Stimulated activated CD4-positive, alpha-beta T cell treated with anti-CD3 and anti-CD28 coated beads, Interleukin-15, amount 100 ng/mL, for 48 hours (primary cell): ENCODE measurements around the gene CDH22.

ENCODE experiments used
- DNase-seq, 2 donors: peaks; one replicate each; pipeline ENCODE4 v3.0.0-alpha.2; 2020; ENCODE audit warnings: low read depth in 2 of 2

CDH22 gene

DNA sequence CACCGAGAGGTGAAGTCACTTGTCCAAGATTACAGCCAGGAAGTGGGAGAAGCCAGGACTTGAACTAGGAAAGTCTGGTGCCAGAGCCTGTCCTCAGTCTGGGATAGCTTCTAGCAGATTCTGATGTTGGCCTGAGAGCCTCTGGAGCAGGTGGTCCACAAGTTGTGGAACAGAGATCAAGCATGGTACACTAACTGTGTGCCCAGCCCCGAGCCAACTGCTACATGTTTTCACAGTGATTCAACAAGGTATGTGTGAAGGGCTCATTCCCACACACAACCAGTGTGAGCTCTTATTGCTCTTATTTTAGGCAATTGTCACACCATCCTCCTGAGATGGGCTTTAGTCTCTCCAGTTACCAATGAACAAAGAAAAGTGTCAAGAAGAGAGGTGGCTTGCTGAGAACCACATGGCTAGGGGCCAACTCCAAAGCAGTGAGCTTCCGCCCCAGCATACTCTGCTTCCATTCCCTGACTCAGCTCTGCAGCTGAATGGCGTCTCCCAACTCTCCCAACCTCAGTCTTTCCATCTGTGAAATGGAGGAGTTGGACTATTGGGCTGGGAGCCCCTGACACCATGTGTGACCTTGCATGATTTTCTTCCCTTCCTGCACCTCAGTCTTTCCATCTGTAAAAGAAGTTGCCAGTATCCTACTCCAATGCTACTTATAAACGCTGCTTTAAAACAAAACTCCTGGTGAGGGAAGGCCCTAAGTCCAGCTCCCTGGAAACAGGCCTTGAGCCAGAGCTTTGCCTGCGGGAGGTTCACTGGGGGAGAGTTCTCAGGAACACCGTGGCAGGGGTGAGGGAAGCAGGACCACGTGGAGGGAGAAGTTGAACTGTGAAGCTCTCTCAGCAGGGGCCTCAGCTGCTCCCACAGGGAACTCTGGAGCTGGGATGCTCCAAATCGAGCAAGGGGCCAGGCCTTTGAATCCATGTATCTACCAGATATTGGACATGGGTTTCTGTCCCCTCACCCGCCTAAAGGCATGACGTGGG, 40.9 kb downstream of the CDH22 start:
- no peak for DNase-seq

DNA sequence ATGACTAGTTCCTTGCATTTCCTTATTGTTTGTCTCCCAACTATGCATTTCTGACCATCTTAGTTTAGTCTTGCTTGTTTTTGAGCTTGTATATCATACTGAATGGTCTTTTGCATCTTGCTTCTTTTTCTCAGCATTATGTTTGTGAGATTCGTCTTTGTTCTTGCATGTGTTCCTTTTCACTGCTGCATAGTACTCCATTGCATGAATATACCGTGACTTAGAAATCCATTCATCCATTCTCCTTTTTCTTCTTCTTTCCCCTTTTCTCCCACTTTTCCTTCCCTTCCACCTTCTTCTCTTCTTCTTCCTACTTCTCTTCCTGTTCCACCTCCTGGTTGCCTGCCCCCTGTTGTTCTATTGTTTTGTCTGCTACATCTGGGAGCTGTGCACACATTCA, 42.8 kb downstream of the CDH22 start:
- DNase-seq: no peak

DNA sequence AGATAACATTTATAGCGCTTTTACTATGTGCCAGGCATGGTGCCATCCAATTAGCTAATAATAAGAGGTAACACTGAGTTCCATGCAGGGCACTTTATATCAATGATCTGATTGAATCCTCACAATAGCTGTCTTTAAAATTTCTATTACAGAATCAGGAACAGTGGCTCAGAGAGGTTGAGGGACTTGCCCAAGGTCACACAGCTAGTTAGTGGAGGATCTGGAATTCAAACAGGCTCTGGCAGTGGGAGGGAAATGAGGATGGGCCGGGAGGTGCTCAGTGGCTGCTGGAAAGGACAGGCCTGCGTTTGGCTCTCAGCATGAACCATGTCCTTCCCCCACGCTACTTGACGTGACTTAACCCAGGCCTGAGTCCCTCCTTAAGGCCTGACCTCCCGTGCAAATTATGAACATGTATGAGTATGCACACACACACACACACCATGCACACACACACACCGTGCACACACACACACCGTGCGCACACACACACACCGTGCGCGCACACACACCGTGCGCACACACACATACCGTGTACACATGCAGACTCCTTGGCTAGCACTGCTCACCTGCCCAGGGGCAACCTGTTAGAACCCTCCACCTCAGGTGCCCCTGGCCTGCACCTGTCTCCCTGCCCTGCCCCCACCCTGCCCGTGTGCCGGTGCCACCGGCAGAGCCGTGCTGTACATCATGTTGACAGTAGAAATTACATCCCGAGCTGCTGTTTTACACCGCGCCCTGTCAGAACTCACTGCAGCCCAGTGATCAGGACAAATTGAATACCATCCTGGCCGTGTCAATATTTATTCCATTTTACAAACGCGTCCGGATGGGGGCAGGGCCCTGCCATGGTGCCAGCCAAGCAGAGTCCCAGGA, 43.7 kb downstream of the CDH22 start:
- no peak for DNase-seq

DNA sequence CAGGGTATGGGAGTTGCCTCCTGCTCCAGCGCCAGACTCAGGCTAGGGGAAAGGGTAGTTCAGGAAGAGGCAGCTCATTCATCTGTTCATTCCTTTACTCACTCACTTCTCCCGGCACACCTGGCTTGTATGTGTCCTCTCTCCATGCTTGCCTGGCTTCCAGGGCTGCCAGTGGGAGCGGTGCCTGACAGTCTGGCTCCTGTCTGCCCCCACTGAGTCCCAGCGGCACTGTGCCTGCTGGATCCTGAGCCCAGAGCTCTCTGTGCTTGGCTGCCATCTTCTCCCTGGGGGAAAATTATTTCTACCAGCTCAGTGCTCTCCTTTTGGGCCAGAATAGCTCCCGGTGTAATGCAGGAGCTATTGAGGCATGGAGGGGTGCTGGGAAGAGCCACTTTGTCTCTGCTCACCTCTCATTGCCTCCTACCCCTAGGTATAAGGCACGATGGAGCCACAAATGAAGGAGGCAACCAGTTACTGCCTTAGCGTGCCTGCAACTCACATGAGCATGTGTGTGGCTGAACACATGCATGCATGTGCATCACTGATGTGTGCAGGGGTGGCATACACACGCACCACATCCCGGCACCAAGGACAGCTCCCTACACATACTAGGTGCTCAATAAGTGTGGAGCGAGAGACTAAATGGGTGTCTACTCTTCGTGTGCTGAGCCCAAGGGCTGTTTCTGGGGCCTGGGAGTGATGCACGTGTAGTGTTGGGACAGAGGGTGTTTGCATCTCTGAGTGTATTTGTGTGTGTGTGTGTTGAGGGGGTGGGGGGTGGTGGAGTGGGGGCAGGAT, 46.6 kb downstream of the CDH22 start:
- no peak for DNase-seq

DNA sequence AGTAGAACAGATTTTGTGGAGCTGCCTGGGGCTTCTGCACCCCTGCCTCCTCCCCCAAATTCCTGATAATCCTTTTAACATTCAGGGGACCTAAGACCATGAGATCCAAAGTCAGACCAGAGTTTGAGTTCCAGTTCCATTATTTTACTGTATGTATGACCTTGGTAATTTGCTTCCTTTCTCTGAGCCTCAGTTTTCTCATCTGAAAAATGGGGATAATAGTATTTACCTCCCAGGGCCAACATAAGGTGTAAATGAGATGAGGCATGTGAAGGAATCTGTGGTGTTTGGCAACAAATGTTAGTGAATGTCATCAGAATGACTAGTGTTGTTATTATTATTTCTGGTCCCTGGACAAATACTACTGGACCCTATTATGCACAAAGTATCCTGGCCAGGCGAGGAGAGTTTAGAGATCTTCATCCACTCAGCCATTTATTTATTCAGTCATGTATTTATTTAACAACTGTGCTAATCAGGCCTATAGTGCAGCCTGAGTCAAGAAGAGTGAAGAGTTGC, 47.3 kb downstream of the CDH22 start:
- DNase-seq: no peak

DNA sequence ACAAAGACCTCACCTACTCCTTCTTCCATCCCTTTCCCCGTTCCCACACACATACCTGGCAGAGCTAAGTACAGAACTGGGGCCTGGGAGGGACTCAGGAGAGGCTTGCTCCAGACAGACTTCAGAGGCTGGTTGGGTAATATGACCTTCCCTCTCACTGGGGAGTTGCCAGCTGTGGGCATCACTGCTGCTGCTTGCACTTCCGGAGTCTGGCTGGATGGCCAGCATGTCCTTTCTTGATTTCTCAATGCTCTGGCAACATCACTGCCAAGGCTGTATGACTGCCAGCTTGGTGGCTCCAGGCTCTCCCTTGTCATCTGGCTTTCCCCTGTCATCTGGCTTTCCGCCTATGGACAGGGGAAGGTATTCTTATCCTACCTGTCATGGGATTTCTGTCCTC, 47.8 kb downstream of the CDH22 start:
- DNase-seq: no peak

DNA sequence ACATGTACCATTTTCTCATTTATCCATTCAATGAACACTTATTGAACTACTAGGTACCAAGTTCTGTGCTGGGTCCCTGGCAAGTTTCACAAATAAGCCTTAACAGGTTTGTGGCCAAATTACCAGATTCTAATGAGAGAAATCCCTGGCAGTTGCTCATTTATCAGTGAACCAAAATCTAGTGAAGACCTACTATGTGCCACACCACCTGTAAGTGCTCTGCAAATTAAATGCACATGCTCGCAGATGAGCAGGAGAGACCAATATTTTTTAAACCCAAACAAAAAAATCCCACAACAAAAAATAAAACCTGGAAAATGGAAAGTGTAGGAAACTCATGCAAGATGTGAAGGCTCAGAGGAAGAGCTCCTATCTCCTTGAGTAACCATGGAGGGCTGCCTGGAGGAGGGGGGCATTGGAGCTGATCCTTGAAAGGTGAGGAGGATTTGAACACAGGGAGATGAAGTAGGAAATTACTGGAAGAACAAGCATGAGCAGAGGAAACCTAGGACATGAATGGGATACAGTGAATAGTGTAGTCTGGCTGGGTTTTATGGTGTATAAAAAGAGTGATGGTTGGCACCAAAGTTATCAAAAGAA, 48.9 kb downstream of the CDH22 start:
- no peak for DNase-seq

DNA sequence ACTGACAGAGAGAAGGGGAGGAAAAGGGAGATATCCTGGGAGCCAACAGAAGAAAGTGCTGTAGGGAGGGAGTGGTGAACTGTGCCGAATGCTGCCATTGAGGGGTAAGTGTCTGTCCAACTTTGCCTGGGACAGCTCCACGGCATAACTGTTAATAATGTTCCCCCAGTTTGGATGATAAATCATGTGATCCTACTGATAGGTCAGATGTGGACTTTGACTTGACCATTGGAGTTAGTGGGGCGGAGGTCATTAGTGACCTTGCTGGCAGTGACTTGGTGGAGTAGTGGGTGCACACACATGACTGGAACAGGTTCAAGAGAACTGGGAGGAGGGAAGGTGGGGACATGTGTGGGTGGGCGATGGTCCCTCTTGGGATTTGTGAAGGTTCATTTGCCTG, 50.4 kb downstream of the CDH22 start:
- DNase-seq: no peak

DNA sequence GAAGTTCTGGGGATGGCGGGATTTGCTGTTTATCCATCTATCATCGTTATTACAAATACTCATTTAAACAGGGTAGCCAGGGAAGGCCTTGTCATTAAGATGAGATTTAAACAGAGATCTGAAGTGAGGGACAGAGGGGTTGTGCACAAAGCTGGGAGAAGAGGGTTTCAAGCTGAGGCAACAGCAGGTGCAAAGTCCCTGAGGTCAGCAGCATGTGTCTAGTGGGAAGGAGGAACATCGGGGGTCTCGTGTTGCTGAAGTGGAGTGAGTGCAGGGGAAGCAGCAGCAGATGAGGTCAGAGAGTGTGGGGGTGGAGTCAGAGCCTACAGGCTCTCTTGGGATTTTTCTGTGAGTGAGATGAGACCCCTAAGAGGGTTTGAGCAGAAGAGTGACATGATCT, 52.0 kb downstream of the CDH22 start:
- no peak for DNase-seq

DNA sequence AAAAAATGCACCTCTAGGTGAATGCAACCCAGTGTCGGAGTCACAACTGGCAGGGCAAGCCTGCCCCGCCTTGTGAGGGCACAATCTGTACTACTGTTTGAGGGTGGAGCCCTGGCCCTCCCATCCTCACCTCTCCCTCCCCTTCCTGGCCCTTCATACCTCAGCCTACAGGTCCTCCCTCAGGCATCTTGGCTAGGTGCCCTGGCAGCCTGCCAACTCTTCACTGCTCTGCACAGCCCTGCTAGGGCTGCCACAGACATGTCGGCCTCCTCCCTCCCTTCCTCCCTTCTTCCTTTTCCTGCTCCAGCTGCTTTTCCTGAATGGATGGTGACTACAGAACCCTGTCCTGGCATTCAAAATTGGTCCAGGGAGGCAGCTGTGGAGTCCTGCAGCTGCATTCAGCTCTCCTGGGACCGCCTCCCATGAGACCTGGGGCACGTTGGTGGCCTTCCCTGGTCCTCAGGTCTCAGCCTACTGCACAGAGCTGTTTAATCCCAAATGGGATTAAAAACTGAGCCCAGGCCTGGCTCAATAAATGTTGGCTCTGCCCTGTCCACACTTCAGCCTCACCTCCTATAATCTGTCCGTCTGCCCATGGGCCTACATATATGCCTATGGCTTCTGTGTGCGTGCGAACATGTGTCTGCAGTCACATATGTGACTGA, 52.7 kb downstream of the CDH22 start:
- no peak for DNase-seq

DNA sequence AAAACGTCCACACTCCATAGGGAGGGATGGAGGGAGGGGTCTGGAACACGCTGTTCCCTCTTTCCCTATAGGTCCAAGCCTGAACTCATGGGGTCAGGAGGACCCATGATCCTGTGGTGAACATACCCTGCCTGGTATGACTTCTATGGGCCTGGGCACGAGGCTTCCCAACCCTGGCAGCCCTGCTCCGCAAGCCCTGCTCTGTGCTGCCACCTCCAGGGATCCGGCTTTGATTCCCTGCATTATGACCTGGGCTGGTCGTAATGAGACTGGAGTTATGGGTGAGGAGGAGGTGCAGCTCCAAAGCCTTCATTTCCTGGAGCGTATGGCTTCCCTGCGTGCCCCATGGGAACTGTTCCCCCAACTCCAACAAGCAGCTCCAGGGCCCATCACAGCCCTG, 54.9 kb downstream of the CDH22 start:
- DNase-seq: no peak

DNA sequence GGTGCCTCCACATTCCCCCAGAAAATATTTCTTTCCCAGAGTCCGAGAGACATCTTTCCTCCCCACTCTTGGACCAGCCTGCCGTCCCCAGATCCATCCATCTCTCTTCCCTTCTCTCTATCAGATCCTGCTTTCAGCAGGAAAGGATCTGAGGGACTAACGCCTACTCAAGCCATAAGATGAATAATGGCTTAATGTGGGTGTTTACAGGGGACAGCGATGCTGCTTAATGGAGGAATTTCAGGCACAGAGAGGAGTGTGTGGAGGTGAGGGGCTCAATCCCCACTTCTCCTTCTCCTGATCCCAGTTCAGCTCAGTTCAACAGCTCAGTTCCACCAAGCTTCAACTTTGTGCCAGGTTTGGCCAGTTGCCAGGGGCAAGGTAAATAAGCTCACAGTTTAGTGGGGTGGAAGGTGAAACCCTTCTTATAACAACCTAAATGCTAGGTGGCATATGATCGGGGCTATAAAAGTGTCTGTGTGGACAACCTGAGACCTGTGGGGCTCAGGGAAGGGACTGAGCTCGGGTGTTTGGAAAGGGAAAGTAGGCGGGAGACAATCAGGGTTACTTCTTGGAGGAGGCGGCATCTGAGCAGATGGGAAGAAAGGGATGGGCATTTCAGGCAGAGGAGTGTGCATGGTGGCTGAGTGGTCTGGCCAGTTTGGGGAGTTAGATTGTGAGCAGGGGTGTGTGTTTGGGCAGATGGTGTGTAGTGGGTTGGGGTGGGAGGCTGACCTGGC, 55.8 kb downstream of the CDH22 start:
- DNase-seq: no peak

DNA sequence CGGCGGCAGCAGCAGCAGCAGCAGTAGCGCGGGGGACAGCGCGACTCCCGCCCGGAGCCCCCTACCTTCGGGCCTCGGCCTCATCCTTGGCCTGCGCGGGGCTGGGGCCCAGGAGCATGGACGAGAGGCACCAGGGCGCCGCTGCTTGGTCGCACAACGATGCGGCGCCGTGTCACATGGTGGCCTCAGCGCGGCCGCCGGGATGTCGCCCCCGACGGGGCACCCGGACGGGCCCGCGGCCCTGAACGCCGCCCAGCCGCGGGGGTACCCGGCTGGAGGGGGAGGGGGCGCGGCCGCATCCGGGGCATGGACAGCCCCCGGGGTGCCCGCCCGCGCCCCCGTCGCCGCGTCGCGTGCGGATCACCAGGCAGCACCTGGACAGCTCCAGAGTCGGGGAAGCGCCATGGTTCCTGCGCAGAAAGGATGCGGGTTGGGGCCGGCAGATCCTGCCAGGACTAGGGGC, 57.1 kb downstream of the CDH22 start:
- no peak for DNase-seq

DNA sequence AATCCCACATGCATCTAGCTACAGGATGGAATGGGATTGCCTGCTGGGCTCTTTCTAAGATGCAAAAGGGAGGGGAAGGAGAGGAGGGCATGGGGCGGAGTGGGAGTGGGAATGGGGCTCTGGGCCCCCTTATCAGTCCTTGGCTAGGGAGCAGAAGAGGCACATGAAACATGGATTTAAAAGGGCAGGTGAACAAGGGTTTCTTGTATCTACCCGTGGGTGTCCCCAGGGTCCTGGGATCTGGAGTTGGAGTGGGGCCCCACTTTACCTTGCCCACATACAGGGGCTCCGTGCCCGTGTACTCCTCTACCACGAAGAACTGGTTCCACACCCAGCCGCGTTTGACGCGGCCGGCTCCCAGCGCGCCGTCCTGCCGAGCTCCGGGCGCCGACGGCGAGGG, 57.5 kb downstream of the CDH22 start:
- DNase-seq: no peak

DNA sequence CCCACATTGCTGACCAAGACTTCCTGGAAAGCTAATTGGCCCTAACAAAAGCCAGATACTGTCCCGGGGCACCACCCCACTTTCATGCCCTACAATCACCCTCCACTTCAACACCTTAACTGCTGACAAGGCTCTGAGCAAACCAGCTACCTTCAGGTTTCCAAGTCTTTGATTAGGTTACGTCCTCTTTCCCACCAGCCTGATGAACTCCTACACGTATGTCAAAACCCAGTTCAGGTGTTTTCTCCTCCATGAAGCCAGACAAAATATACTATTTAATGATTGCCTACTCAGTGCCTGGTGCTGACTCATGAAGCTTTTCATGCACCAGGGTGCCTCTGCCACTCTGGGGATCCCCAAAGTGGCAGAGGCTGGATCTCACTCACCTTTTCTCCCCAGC, 58.6 kb downstream of the CDH22 start:
- no peak for DNase-seq

DNA sequence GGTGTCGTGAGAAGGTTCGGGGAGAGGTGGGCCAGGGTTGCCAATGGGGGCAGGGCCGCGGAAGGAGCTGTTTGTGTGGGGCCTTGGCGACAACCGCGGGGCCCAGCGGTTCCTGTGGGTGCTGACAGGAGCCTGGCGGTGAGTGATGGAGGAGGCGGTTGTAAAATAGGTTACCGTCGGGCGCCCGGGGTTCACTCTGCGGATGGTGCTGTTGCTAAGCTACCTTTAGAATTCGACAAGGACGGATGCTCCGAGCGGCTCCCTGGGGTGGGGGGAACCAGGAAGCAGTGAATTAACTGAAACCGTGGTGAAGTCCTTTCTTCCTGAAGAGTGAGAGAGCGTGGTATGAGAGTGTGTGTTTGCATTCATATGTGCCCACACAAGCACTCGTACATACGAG, 61.7 kb downstream of the CDH22 start:
- no peak for DNase-seq

DNA sequence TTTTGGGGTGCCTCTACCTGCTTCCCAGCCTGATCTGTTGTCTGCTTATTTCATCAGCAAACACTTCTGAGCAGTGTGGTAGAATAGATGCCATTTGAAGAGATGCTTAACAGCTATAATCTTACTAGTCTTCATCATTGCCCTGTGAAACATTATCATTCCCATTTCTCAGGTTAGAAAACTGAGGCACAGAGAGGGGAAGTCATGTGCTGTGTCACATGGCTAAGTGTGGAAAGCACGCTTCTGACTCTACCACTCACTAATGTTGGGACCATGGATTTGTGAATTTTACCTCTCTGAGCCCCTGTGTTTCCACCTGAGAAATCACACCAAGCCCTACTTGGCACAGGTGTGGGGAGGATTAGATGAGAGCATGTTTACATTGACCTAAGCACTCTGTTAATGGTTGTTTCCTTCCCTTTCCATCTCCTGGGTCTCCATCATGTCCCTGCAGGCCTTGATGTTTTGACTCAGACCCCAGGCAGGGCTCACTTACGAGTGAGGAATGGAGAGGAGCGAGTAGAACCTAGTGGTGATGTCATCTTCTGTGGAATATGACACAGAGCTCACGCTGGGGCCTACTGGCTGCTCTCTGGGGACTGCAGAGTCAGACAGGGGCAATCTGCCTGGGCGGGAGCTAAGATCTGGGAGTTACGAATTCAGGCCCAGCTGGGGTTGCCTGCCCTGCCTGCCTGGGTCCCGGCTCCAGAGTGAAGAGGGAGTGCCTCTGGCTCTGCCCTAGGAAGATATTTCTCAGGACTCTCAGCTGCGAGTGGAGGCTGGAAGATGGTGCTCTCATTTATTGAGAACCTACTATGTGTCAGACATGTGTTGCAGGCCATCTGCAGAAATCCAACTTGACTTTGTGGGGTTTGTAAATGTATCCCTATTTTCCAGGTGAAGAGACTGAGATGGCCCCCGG, 64.3 kb downstream of the CDH22 start:
- DNase-seq: no peak

DNA sequence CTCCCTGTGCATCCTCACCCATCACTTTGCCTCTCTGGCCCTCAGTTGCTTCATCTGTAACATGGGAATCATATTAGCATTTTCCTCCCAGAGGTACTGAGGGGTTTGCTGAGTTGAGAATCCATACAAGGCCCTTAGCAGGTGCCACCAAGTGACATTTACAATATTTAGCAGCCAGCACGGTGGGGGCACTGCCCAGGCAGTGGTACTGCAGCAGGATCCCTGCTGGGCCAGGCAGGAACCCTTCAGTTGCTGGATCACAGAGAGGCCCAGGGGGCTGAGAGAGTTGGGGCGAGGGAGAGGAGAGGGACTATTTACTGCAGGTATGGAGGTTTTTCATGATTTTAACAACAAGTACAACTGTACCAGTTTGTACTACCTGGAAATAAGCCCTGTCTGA, 65.9 kb downstream of the CDH22 start:
- no peak for DNase-seq

DNA sequence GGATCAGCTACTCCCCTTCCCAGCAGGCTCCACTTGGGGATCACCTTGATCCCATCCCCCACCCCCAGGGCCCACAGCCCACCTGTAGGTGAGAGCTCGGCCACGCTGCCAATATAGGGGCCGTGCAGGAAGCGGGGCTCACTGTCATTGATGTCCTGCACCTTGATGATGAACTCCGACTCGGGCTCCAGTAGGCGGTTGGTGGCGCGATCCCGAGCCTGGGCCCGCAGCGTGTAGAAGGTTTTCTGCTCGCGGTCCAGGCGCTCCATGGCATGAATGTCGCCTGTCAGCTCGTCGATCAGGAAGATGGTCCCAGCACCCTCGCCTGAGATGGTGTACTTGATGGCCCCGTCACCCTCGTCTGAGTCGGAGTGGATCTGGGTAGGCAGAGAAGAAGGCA, 67.4 kb downstream of the CDH22 start:
- no peak for DNase-seq
